ENCODE results near the gene RAB44. TPM values are rescaled to one million over a fixed set of nuclear protein-coding genes. Genes with fewer than 3 reads are reported as not detected.
"Not testable (repeated sequence)": the region's sequence is repeated elsewhere in the genome, so short reads cannot be mapped to it uniquely, and the experiment has no call there.

RAB44 gene
- polyA plus RNA-seq, 4 donors, result 0.07 to 0.22 (median 0.18) TPM; not detected in 1

DNA sequence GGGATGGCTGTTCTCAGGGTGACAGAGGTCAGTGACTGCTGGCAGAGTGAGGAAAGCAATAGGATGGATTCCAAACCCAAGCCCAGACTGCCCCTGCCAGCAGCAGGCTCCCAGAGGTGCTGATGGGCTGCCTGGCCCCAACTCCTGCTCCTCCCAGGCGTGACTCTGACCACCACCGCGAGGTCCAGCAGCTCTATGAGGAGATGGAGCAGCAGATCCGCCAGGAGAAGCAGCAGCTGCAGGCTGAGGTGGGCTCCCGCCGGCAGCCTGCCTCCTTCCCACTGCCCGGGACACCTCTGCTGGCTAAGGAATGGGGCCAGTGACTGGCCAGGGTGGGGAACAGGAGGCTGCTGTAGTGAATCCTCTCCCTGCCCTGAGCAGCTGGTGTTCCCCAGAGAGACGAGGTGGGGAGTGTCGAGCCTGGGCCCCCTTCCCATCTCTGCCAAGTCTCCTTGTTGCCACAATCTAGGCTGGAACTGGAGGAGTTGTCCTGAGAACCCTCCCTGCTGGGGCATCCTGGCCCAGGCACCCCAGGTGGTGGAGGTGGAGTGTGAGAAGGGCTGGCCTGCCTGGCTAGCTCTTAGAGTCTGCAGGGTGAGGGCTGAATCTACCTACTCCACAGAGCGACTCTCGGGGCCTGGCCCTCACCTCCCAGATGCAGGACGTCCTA is 20.4 kb downstream of the RAB44 start:
- H3K9me3 ChIP-seq (ENCODE audit: control insufficient read depth in 2 of 2, insufficient read depth in 1 of 2, low read depth in 1 of 2, low read length in 1 of 2), result no peaks in the 10 kb centered on the region
- H3K4me3 ChIP-seq (ENCODE audit: low read depth in 1 of 3, low read length in 3 of 3), result no peak overlapping the region
- no peak overlapping the region for H3K27ac ChIP-seq (ENCODE audit: low read depth in 1 of 3, low read length in 2 of 3)
- FAIRE-seq (no peak), DNase-seq (no peak)
- H3K4me1 ChIP-seq (ENCODE audit: control insufficient read depth in 3 of 3, insufficient read depth in 2 of 3, low read depth in 1 of 3, low read length in 2 of 3), result no peaks in the 10 kb centered on the region
- no peaks in the 10 kb centered on the region for H3K27me3 ChIP-seq (ENCODE audit: control insufficient read depth in 3 of 3, insufficient read depth in 3 of 3, low read length in 3 of 3)
- 76 to 81% (median 81%) methylated on average over 12 of the region's 12 CpGs for WGBS, 3 donors
- no peaks in the 10 kb centered on the region for H3K36me3 ChIP-seq (ENCODE audit: control insufficient read depth in 3 of 3, insufficient read depth in 2 of 3, low read depth in 1 of 3, low read length in 3 of 3)

DNA sequence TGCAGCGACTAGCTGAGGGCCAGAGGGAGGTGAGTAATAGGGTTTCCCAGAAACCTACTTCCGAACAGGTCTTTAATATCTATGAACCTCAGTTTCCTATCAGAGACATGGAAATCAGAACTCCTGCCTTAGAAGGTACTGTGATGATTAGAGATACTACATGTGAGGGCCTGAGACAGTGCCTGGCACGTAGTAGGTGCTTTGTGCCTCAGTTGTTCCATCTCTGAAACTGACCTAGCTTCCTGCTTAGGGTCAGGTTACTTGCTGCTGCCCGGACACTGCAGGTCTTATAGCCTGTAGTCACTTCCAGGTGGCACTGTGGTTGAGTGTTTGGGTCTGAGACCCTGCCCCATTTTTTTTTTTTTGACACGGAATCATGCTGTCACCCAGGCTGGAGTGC is 20.9 kb downstream of the RAB44 start:
- H3K27me3 ChIP-seq (ENCODE audit: control insufficient read depth in 3 of 3, insufficient read depth in 3 of 3, low read length in 3 of 3), result no peaks in the 10 kb centered on the region
- H3K9me3 ChIP-seq (ENCODE audit: control insufficient read depth in 2 of 2, insufficient read depth in 1 of 2, low read depth in 1 of 2, low read length in 1 of 2), result no peaks in the 10 kb centered on the region
- H3K36me3 ChIP-seq (ENCODE audit: control insufficient read depth in 3 of 3, insufficient read depth in 2 of 3, low read depth in 1 of 3, low read length in 3 of 3), result no peaks in the 10 kb centered on the region
- H3K4me3 ChIP-seq (ENCODE audit: low read depth in 1 of 3, low read length in 3 of 3), result no peak overlapping the region
- FAIRE-seq (no peak), DNase-seq (no peak)
- no peak overlapping the region for H3K27ac ChIP-seq (ENCODE audit: low read depth in 1 of 3, low read length in 2 of 3)
- no peaks in the 10 kb centered on the region for H3K4me1 ChIP-seq (ENCODE audit: control insufficient read depth in 3 of 3, insufficient read depth in 2 of 3, low read depth in 1 of 3, low read length in 2 of 3)
- WGBS, 3 donors, result 70 to 73% (median 73%) methylated on average over 5 of the region's 5 CpGs

DNA sequence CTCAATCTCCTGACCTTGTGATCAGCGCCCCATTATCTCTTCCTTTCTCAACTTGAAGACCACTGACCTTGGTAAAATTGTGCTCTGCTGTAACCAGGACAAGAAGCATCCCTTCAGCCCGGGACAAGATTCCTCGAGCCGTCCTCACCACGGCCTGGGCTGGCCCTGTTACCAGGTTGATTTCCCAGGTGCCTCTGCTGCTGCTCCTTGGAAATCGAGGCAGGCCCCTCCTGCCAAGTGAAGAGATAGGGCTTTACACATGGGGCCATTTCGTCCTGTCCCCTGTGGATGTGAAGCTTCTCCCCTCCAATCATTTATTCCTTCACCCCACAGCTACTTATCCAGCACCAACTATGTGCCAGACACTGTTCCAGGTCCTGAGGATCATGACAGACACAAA is 21.5 kb downstream of the RAB44 start:
- 87 to 93% (median 89%) methylated on average over 7 of the region's 7 CpGs for WGBS, 3 donors
- Histone ChIP-seq H3K4me3 (ENCODE audit: low read depth in 1 of 3, low read length in 3 of 3) (no peak overlapping the region), H3K27ac (ENCODE audit: low read depth in 1 of 3, low read length in 2 of 3) (no peak overlapping the region), H3K36me3 (ENCODE audit: control insufficient read depth in 3 of 3, insufficient read depth in 2 of 3, low read depth in 1 of 3, low read length in 3 of 3) (no peaks in the 10 kb centered on the region), H3K9me3 (ENCODE audit: control insufficient read depth in 2 of 2, insufficient read depth in 1 of 2, low read depth in 1 of 2, low read length in 1 of 2) (no peaks in the 10 kb centered on the region), H3K4me1 (ENCODE audit: control insufficient read depth in 3 of 3, insufficient read depth in 2 of 3, low read depth in 1 of 3, low read length in 2 of 3) (no peaks in the 10 kb centered on the region), H3K27me3 (ENCODE audit: control insufficient read depth in 3 of 3, insufficient read depth in 3 of 3, low read length in 3 of 3) (no peaks in the 10 kb centered on the region)
- DNase-seq (no peak), FAIRE-seq (no peak)

DNA sequence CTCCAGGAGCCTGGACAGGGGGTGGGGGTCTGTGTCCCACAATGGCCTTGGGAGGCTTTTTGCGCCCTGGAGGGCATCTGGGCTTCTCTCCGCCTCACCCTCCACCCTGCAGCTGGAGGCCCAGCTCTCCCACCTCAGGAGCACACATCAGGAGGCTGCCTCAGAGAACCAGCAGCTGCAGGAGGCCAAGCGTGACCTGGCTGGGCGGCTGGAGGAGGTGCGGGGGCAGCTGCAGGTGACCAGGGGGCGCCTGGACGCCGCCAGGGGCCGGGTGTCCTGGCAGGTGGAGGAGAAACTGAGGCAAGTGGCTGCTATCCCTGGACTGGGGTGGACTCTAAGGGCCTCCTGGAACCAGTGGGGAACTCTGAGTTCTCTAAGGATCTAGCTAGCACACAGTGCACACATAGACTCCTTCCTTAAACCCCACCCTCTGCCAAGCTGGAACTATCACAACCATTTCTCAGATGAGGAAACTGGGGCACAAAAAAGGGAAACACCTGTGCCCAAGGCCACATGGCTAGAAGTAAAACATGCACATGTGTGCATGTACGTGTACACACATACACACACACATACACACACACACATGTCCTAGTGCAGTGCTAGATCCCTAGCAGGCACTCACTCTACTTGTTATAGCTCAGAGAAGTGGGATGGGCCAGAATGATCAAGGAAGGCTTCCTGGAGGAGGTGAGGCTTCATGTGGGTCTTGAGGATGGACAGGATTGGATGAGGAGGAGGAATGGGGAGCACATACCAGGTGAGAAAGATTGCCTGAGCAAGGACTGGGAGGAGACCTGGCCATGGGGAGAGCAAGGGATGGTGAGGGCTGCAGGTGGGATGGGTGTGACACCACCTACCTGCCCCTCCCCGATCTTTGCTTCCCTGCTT is 22.9 kb downstream of the RAB44 start:
- Histone ChIP-seq H3K27ac (ENCODE audit: low read depth in 1 of 3, low read length in 2 of 3) (no peak overlapping the region), H3K9me3 (ENCODE audit: control insufficient read depth in 2 of 2, insufficient read depth in 1 of 2, low read depth in 1 of 2, low read length in 1 of 2) (no peaks in the 10 kb centered on the region), H3K4me3 (ENCODE audit: low read depth in 1 of 3, low read length in 3 of 3) (no peak overlapping the region), H3K4me1 (ENCODE audit: control insufficient read depth in 3 of 3, insufficient read depth in 2 of 3, low read depth in 1 of 3, low read length in 2 of 3) (no peaks in the 10 kb centered on the region), H3K36me3 (ENCODE audit: control insufficient read depth in 3 of 3, insufficient read depth in 2 of 3, low read depth in 1 of 3, low read length in 3 of 3) (no peaks in the 10 kb centered on the region), H3K27me3 (ENCODE audit: control insufficient read depth in 3 of 3, insufficient read depth in 3 of 3, low read length in 3 of 3) (no peaks in the 10 kb centered on the region)
- FAIRE-seq (no peak), DNase-seq (no peak)
- 87 to 90% (median 88%) methylated on average over 11 of the region's 11 CpGs for WGBS, 3 donors

DNA sequence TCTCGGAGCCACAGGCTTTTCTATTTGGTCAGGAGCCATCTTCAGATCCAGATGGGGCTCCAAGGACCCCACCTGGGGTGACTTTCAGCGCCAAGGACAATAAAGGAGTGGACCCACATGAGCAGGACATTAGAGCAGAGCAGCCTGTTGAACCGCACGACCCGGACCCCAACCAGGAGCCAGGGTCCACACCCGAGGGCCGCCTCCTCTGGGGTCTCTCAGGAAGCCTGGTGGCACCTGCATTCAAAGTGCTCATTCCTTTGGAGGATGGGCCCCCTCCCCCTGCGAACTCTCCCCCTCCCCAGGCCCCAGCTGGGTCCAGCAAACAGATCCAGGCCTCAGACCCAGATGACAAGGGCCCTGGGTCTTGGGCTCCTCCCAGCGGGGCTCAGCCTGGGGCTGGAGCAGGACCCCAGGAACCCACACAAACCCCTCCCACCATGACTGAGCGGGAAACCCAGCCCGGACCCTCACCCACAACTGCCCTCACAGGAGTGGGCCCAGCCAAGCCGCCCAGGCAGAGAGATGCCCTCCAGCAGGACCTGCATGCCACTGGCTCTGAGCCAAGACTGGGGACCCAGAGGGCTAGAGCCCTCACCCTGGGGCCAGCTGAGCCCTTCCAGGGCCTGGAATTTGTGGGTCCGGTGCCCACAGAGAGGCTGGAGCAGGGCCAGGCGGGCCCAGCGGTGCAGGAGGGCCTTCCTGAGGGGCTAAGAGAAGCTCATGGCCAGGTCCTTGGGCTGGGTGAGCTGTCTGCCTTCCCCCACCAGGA is 23.9 kb downstream of the RAB44 start:
- 88 to 94% (median 89%) methylated on average over 14 to 15 of the region's 15 CpGs for WGBS, 3 donors
- FAIRE-seq, result no peak

DNA sequence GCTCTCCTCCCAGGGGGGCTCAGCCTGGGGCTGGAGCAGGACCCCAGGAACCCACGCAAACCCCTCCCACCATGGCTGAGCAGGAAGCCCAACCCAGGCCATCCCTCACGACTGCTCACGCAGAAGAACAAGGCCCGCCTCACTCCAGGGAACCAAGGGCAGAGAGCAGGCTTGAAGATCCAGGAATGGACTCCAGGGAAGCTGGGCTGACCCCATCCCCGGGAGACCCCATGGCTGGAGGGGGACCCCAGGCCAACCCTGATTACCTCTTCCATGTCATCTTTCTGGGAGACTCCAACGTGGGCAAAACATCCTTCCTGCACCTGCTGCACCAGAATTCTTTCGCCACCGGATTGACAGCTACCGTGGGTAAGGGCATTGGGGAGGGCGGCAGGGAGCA is 24.7 kb downstream of the RAB44 start:
- DNase-seq, result no peak
- Histone ChIP-seq H3K4me1 (ENCODE audit: control insufficient read depth in 3 of 3, insufficient read depth in 2 of 3, low read depth in 1 of 3, low read length in 2 of 3) (no peaks in the 10 kb centered on the region), H3K27me3 (ENCODE audit: control insufficient read depth in 3 of 3, insufficient read depth in 3 of 3, low read length in 3 of 3) (no peaks in the 10 kb centered on the region), H3K27ac (ENCODE audit: low read depth in 1 of 3, low read length in 2 of 3) (no peak overlapping the region), H3K9me3 (ENCODE audit: control insufficient read depth in 2 of 2, insufficient read depth in 1 of 2, low read depth in 1 of 2, low read length in 1 of 2) (no peaks in the 10 kb centered on the region), H3K36me3 (ENCODE audit: control insufficient read depth in 3 of 3, insufficient read depth in 2 of 3, low read depth in 1 of 3, low read length in 3 of 3) (no peaks in the 10 kb centered on the region), H3K4me3 (ENCODE audit: low read depth in 1 of 3, low read length in 3 of 3) (no peak overlapping the region)
- no peak for FAIRE-seq
- 88 to 90% (median 88%) methylated on average over 10 of the region's 10 CpGs for WGBS, 3 donors

More for the DNA sequence above, 23.9 kb downstream of the RAB44 start:
- no peak overlapping the region for H3K27ac ChIP-seq (ENCODE audit: low read depth in 1 of 3, low read length in 2 of 3)
- H3K36me3 ChIP-seq (ENCODE audit: control insufficient read depth in 3 of 3, insufficient read depth in 2 of 3, low read depth in 1 of 3, low read length in 3 of 3), result no peaks in the 10 kb centered on the region
- no peaks in the 10 kb centered on the region for H3K27me3 ChIP-seq (ENCODE audit: control insufficient read depth in 3 of 3, insufficient read depth in 3 of 3, low read length in 3 of 3)
- no peak overlapping the region for H3K4me3 ChIP-seq (ENCODE audit: low read depth in 1 of 3, low read length in 3 of 3)
- H3K4me1 ChIP-seq (ENCODE audit: control insufficient read depth in 3 of 3, insufficient read depth in 2 of 3, low read depth in 1 of 3, low read length in 2 of 3), result no peaks in the 10 kb centered on the region
- H3K9me3 ChIP-seq (ENCODE audit: control insufficient read depth in 2 of 2, insufficient read depth in 1 of 2, low read depth in 1 of 2, low read length in 1 of 2), result no peaks in the 10 kb centered on the region
- no peak for DNase-seq

DNA sequence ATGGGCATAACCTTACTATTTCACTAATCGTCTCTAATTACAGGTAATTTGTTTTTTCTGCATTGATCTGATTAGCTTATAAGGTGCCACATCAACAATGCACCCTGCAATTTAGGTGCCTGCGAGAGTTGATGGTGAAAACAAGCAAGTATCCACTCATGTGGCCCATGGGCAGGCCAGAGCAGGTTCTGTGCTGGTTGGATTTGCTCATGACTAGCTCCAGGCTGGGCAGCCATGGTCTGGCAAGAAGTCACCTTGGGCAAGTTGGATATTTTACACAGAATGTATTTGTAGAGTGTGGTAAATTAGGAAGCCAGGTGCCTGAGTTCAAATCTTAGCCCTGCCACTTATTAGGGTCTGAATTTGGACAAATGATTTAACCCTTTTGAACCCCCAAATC is 25.3 kb downstream of the RAB44 start:
- no peak for DNase-seq
- Histone ChIP-seq H3K4me1 (ENCODE audit: control insufficient read depth in 3 of 3, insufficient read depth in 2 of 3, low read depth in 1 of 3, low read length in 2 of 3) (no peaks in the 10 kb centered on the region), H3K27ac (ENCODE audit: low read depth in 1 of 3, low read length in 2 of 3) (no peak overlapping the region), H3K27me3 (ENCODE audit: control insufficient read depth in 3 of 3, insufficient read depth in 3 of 3, low read length in 3 of 3) (no peaks in the 10 kb centered on the region), H3K36me3 (ENCODE audit: control insufficient read depth in 3 of 3, insufficient read depth in 2 of 3, low read depth in 1 of 3, low read length in 3 of 3) (no peaks in the 10 kb centered on the region), H3K4me3 (ENCODE audit: low read depth in 1 of 3, low read length in 3 of 3) (no peak overlapping the region), H3K9me3 (ENCODE audit: control insufficient read depth in 2 of 2, insufficient read depth in 1 of 2, low read depth in 1 of 2, low read length in 1 of 2) (no peaks in the 10 kb centered on the region)
- no peak for FAIRE-seq
- 85 to 87% (median 86%) methylated on average over 2 of the region's 2 CpGs for WGBS, 3 donors

DNA sequence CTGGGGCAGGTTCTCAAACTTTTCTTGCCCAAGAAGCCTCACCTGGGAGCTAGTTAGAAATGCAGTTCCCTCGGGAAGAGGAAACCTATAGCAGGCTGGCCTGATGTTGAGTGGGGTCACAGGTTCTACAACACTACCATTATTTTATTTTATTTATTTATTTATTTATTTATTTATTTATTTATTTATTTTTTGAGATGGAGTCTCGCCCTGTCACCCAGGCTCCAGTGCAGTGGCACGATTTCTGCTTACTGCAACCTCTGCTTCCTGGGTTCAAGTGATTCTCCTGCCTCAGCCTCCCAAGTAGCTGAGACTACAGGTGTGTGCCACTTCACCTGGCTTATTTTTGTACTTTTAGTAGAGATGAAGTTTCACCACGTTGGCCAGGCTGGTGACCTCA is 26.4 kb downstream of the RAB44 start:
- 82 to 95% (median 93%) methylated on average over 4 of the region's 4 CpGs for WGBS, 3 donors
- H3K27me3 ChIP-seq (ENCODE audit: control insufficient read depth in 3 of 3, insufficient read depth in 3 of 3, low read length in 3 of 3); H3K4me3 ChIP-seq (ENCODE audit: low read depth in 1 of 3, low read length in 3 of 3); H3K27ac ChIP-seq (ENCODE audit: low read depth in 1 of 3, low read length in 2 of 3); H3K36me3 ChIP-seq (ENCODE audit: control insufficient read depth in 3 of 3, insufficient read depth in 2 of 3, low read depth in 1 of 3, low read length in 3 of 3); FAIRE-seq; H3K4me1 ChIP-seq (ENCODE audit: control insufficient read depth in 3 of 3, insufficient read depth in 2 of 3, low read depth in 1 of 3, low read length in 2 of 3); H3K9me3 ChIP-seq (ENCODE audit: control insufficient read depth in 2 of 2, insufficient read depth in 1 of 2, low read depth in 1 of 2, low read length in 1 of 2); DNase-seq: not testable (repeated sequence)

Data from small intestine (tissue), 7 donors.